Stimulated activated CD4-positive, alpha-beta T cell treated with anti-CD3 and anti-CD28 coated beads, TNF-alpha, amount 100 ng/mL, for 24 hours (primary cell): ENCODE results near the gene KCNQ1OT1.

Source experiments
- DNase-seq, 3 experiments: peaks; one replicate each; pipeline ENCODE4 v3.0.0-alpha.2; 2020; ENCODE audit warnings: low read depth in 3 of 3

Gene KCNQ1OT1

GRCh38 chr11:2699531-2700414 is at the start of gene KCNQ1OT1:
TSS of gene KCNQ1OT1 (minus strand) at chr11:2699994.
- DNase-seq = peak; percentile 70 to 83 (median 73)

- no peak for DNase-seq
These were observed 49.2 kb upstream of the KCNQ1OT1 start for GRCh38 chr11:2748814-2749554.

GRCh38 chr11:2748061-2748813 is 48.4 kb upstream of the KCNQ1OT1 start:
- no peak for DNase-seq

- DNase-seq = no peak
These were observed 47.6 kb upstream of the KCNQ1OT1 start for GRCh38 chr11:2747248-2748027.

- no peak for DNase-seq
These were observed 46.8 kb upstream of the KCNQ1OT1 start for GRCh38 chr11:2746401-2747247.

GRCh38 chr11:2745511-2745910 is 45.7 kb upstream of the KCNQ1OT1 start:
- DNase-seq = no peak

- no peak for DNase-seq
These were observed 44.4 kb upstream of the KCNQ1OT1 start for GRCh38 chr11:2744166-2744565.

- DNase-seq = no peak
These were observed 43.8 kb upstream of the KCNQ1OT1 start for GRCh38 chr11:2743427-2744110.

- DNase-seq = no peak
These were observed 43.0 kb upstream of the KCNQ1OT1 start for GRCh38 chr11:2742611-2743426.

GRCh38 chr11:2742201-2742600 is 42.4 kb upstream of the KCNQ1OT1 start:
- no peak for DNase-seq

GRCh38 chr11:2741377-2742131 is 41.8 kb upstream of the KCNQ1OT1 start:
- no peak for DNase-seq

- no peak for DNase-seq
These were observed 41.2 kb upstream of the KCNQ1OT1 start for GRCh38 chr11:2741006-2741376.

- no peak for DNase-seq
These were observed 40.6 kb upstream of the KCNQ1OT1 start for GRCh38 chr11:2740275-2740940.

GRCh38 chr11:2739531-2740274 is 39.9 kb upstream of the KCNQ1OT1 start:
- DNase-seq = no peak

- no peak for DNase-seq
These were observed 39.0 kb upstream of the KCNQ1OT1 start for GRCh38 chr11:2738551-2739431.

GRCh38 chr11:2737866-2738265 is 38.1 kb upstream of the KCNQ1OT1 start:
- DNase-seq = no peak
